Cardiac septum (tissue), 1 donor: ENCODE data around the gene AGAP2. TPM values are rescaled to one million over a fixed set of nuclear protein-coding genes. Genes with fewer than 3 reads are reported as not detected.

ENCODE experiments used
- DNase-seq: peaks from one replicate; pipeline ENCODE4 v3.0.0-alpha.2; 2020; ENCODE audit warnings: low spot score
- intact Hi-C: fragments of 100-400 bp; cut with DNase I; formaldehyde crosslinking; loops from one replicate; pipeline ENCODE4 v1.14.0; 2022
- total RNA-seq: library from RNA; stranded (reverse); fragmentation: NEBNext Ultra II Directional; extraction: Animal tissue kit (Norgen Biotek cat#: 25700); gene quantifications from one replicate; pipeline ENCODE4 v1.2.1, GENCODE V29; 2021
- donor health status: DM: no; HTN: no; CAD: no.

Gene AGAP2
- total RNA-seq, 1 donor from 2014 or later: 6.1 TPM

GRCh38 chr12:57756406-57757341, 18.1 kb upstream of the AGAP2 start:
- no peak for DNase-seq
- intact Hi-C loops: no loop called here

GRCh38 chr12:57755454-57756372, 17.2 kb upstream of the AGAP2 start:
- intact Hi-C loops: no loop called here
- DNase-seq: peak; percentile 76

- intact Hi-C loops: no loop called here
- DNase-seq: no peak
Measured at GRCh38 chr12:57755194-57755453, 16.6 kb upstream of the AGAP2 start.

GRCh38 chr12:57754411-57755193, 16.1 kb upstream of the AGAP2 start, which contains the start of gene MARCHF9:
TSS of gene MARCHF9 (plus strand) at chr12:57755103. CDS start at chr12:57755529, 426 bp downstream.
- DNase-seq: peak; percentile 72
- intact Hi-C loops: no loop called here

GRCh38 chr12:57753756-57754337, 15.3 kb upstream of the AGAP2 start:
- intact Hi-C loops: loop anchor here (2.0 kb wide), 1 partner anchor 17 kb away; no protein-coding TSS in a partner anchor
- DNase-seq: no peak

- intact Hi-C loops: loop anchor here (2.0 kb wide), 1 partner anchor 18 kb away; no protein-coding TSS in a partner anchor
- DNase-seq: no peak
Measured at GRCh38 chr12:57752668-57753000, 14.1 kb upstream of the AGAP2 start.

GRCh38 chr12:57751788-57752667, 13.5 kb upstream of the AGAP2 start, which contains the start of gene CDK4:
TSS of gene CDK4 (minus strand) at chr12:57752310. CDS start at chr12:57751717, 593 bp downstream.
- intact Hi-C loops: loop anchor here (2.0 kb wide), 1 partner anchor 19 kb away; no protein-coding TSS in a partner anchor
- peak; percentile 99 for DNase-seq

GRCh38 chr12:57751432-57751787, 12.9 kb upstream of the AGAP2 start:
- intact Hi-C loops: no loop called here
- no peak for DNase-seq

- DNase-seq: no peak
- intact Hi-C loops: no loop called here
Measured at GRCh38 chr12:57750561-57751431, 12.3 kb upstream of the AGAP2 start.

GRCh38 chr12:57749061-57749460, 10.5 kb upstream of the AGAP2 start:
- no peak for DNase-seq
- intact Hi-C loops: no loop called here

GRCh38 chr12:57746025-57746424, 7.5 kb upstream of the AGAP2 start:
- intact Hi-C loops: no loop called here
- no peak for DNase-seq

GRCh38 chr12:57745485-57745881, 6.9 kb upstream of the AGAP2 start:
- intact Hi-C loops: no loop called here
- DNase-seq: no peak

- peak; percentile 98 for DNase-seq
- intact Hi-C loops: no loop called here
Measured at GRCh38 chr12:57744777-57745484, 6.4 kb upstream of the AGAP2 start, which contains the start of gene TSPAN31. TSS of gene TSPAN31 (plus strand) at chr12:57745039. CDS start at chr12:57745155, 116 bp downstream.

GRCh38 chr12:57744194-57744776, 5.7 kb upstream of the AGAP2 start:
- no peak for DNase-seq
- intact Hi-C loops: no loop called here

GRCh38 chr12:57743769-57744168, 5.2 kb upstream of the AGAP2 start:
- no peak for DNase-seq
- intact Hi-C loops: no loop called here
